Coronary artery (tissue), 2 donors: ENCODE measurements around the gene NMT2.

Experiments
- DNase-seq: peaks from one replicate; pipeline ENCODE4 v3.0.0-alpha.2; 2017; ENCODE audit warnings: low spot score
- H3K27ac ChIP-seq, 2 donors: fragments of 200-600 bp; sonication (generic); one replicate each; pipeline ENCODE4 v1.5.1; 2016 to 2019
- H3K4me3 ChIP-seq: fragments of 200-600 bp; sonication (generic); 2 replicates; pipeline ENCODE4 v1.5.1; 2016; ENCODE audit warnings: mild to moderate bottlenecking, moderate library complexity
- CTCF ChIP-seq: fragments of 200-600 bp; sonication (generic); IDR thresholded peaks from one replicate; pipeline ENCODE4 v1.5.1; 2019; ENCODE audit warnings: antibody characterized with exemption

Gene NMT2

GRCh38 chr10:15180736-15181135 is 12.2 kb upstream of the NMT2 start:
- Histone ChIP-seq H3K27ac (no peak overlapping the region), H3K4me3 (no peak overlapping the region)
- DNase-seq, result no peak
- TF ChIP-seq CTCF, result no peak

GRCh38 chr10:15176269-15176668 is 7.8 kb upstream of the NMT2 start:
- H3K4me3 ChIP-seq, result no peak overlapping the region
- no peak for DNase-seq

GRCh38 chr10:15175587-15175986 is 7.1 kb upstream of the NMT2 start:
- Histone ChIP-seq H3K4me3 (no peak overlapping the region), H3K27ac (no peak overlapping the region)
- no peak for TF ChIP-seq CTCF
- no peak for DNase-seq

More at GRCh38 chr10:15176269-15176668, 7.8 kb upstream of the NMT2 start:
- H3K27ac ChIP-seq, result no peak overlapping the region
- no peak for TF ChIP-seq CTCF

GRCh38 chr10:15172306-15172840 is 3.9 kb upstream of the NMT2 start:
- TF ChIP-seq CTCF, result no peak
- Histone ChIP-seq H3K27ac (no peak overlapping the region), H3K4me3 (no peak overlapping the region)
- DNase-seq, result no peak

- H3K4me3 ChIP-seq, result no peak overlapping the region
- peak overlapping the region in 1 of 2 donors; percentile 62 for H3K27ac ChIP-seq
- TF ChIP-seq CTCF, result no peak
- no peak for DNase-seq
Observed at GRCh38 chr10:15169555-15170401, 1.3 kb upstream of the NMT2 start.

GRCh38 chr10:15168786-15169554 is 477 bp upstream of the NMT2 start:
- Histone ChIP-seq H3K27ac (peak overlapping the region in 1 of 2 donors; percentile 62), H3K4me3 (peak overlapping the region; percentile 60)

More at GRCh38 chr10:15168786-15169554, 477 bp upstream of the NMT2 start:
- DNase-seq, result peak; percentile 96
- no peak for TF ChIP-seq CTCF
